H9 (cell line): ENCODE data around the gene ZDHHC1. TPM values are rescaled to one million over a fixed set of nuclear protein-coding genes. Genes with fewer than 3 reads are reported as not detected.

Experiments used
- DNase-seq: peaks from one replicate; pipeline ENCODE4 v3.0.0-alpha.2; 2017
- H2AFZ ChIP-seq: one replicate; pipeline ENCODE4 v1.6.1; 2013; ENCODE audit warnings: mild to moderate bottlenecking, low read length, control low read depth, moderate library complexity
- H2AK5ac ChIP-seq: 2 replicates; pipeline ENCODE4 v1.6.1; 2013; ENCODE audit warnings: low read length, control low read depth, mixed read lengths; ENCODE audit not compliant: insufficient read length
- H2BK120ac ChIP-seq: one replicate; pipeline ENCODE4 v1.6.1; 2013; ENCODE audit warnings: low read depth, mild to moderate bottlenecking, low read length, control low read depth, inconsistent platforms; ENCODE audit not compliant: poor library complexity, severe bottlenecking
- H2BK12ac ChIP-seq: 2 replicates; pipeline ENCODE4 v1.6.1; 2013; ENCODE audit warnings: low read length, control low read depth, mixed read lengths, low read depth; ENCODE audit not compliant: insufficient read length
- H2BK15ac ChIP-seq: 2 replicates; pipeline ENCODE4 v1.6.1; 2013; ENCODE audit warnings: low read depth, low read length, control low read depth
- H2BK20ac ChIP-seq: one replicate; pipeline ENCODE4 v1.6.1; 2013; ENCODE audit warnings: low read depth, mild to moderate bottlenecking, low read length, control low read depth, inconsistent platforms; ENCODE audit not compliant: poor library complexity, severe bottlenecking
- H2BK5ac ChIP-seq: 2 replicates; pipeline ENCODE4 v1.6.1; 2013; ENCODE audit warnings: low read length, control low read depth, mixed read lengths; ENCODE audit not compliant: insufficient read length
- H3K14ac ChIP-seq: 2 replicates; pipeline ENCODE4 v1.6.1; 2013; ENCODE audit warnings: low read length, control low read depth; ENCODE audit not compliant: insufficient read depth
- H3K18ac ChIP-seq: 2 replicates; pipeline ENCODE4 v1.6.1; 2013; ENCODE audit warnings: low read depth, mild to moderate bottlenecking, mixed read lengths, low read length, control low read depth; ENCODE audit not compliant: insufficient read length
- H3K23ac ChIP-seq: 2 replicates; pipeline ENCODE4 v1.6.1; 2013; ENCODE audit warnings: low read length, control low read depth, mixed read lengths, low read depth; ENCODE audit not compliant: insufficient read length
- H3K23me2 ChIP-seq: 2 replicates; pipeline ENCODE4 v1.6.1; 2013; ENCODE audit warnings: low read depth, mild to moderate bottlenecking, mixed read lengths, low read length, control low read depth; ENCODE audit not compliant: insufficient read length, poor library complexity, severe bottlenecking
- H3K27ac ChIP-seq: 2 replicates; pipeline ENCODE4 v1.5.1; 2013; ENCODE audit warnings: low read length, control low read depth, mixed read lengths, low read depth; ENCODE audit not compliant: insufficient read length
- H3K27me3 ChIP-seq: 2 replicates; pipeline ENCODE4 v1.6.1; 2013; ENCODE audit warnings: low read length, control low read depth, inconsistent platforms; ENCODE audit not compliant: insufficient read depth
- H3K4ac ChIP-seq: 2 replicates; pipeline ENCODE4 v1.6.1; 2013; ENCODE audit warnings: low read depth, mild to moderate bottlenecking, control low read depth, inconsistent platforms, low read length, moderate library complexity
- H3K4me1 ChIP-seq: 2 replicates; pipeline ENCODE4 v1.6.1; 2013; ENCODE audit warnings: low read length, control low read depth, inconsistent platforms; ENCODE audit not compliant: insufficient read depth
- H3K4me2 ChIP-seq: 2 replicates; pipeline ENCODE4 v1.6.1; 2013; ENCODE audit warnings: low read length, control low read depth, mixed read lengths; ENCODE audit not compliant: insufficient read length, insufficient read depth
- H3K56ac ChIP-seq: 2 replicates; pipeline ENCODE4 v1.6.1; 2013; ENCODE audit warnings: low read depth, mild to moderate bottlenecking, mixed read lengths, low read length, control low read depth; ENCODE audit not compliant: insufficient read length
- H3K79me1 ChIP-seq: 2 replicates; pipeline ENCODE4 v1.6.1; 2013; ENCODE audit warnings: low read depth, mild to moderate bottlenecking, moderate library complexity, low read length, control low read depth, inconsistent platforms; ENCODE audit not compliant: insufficient read depth, poor library complexity, severe bottlenecking
- H3K79me2 ChIP-seq: 2 replicates; pipeline ENCODE4 v1.6.1; 2013; ENCODE audit warnings: low read length, control low read depth, inconsistent platforms; ENCODE audit not compliant: insufficient read depth
- H3K9ac ChIP-seq: 2 replicates; pipeline ENCODE4 v1.6.1; 2013; ENCODE audit warnings: low read length, control low read depth, mixed read lengths; ENCODE audit not compliant: insufficient read length; ENCODE audit errors: extremely low read depth
- H3K9me3 ChIP-seq: one replicate; pipeline ENCODE4 v1.6.1; 2013; ENCODE audit warnings: low read depth, low read length, inconsistent platforms; ENCODE audit not compliant: control insufficient read depth
- H3T11ph ChIP-seq: one replicate; pipeline ENCODE4 v1.6.1; 2013; ENCODE audit warnings: mild to moderate bottlenecking, low read length, control low read depth, inconsistent platforms
- H4K20me1 ChIP-seq: one replicate; pipeline ENCODE4 v1.6.1; 2013; ENCODE audit not compliant: control insufficient read depth, insufficient read length, insufficient read depth
- H4K5ac ChIP-seq: 2 replicates; pipeline ENCODE4 v1.6.1; 2013; ENCODE audit warnings: low read depth, mild to moderate bottlenecking, mixed read lengths, low read length, control low read depth; ENCODE audit not compliant: insufficient read length
- H4K8ac ChIP-seq: replicated peaks from 2 replicates; pipeline ENCODE4 v1.6.1; 2013; ENCODE audit warnings: low read length, control low read depth, mixed read lengths, low read depth; ENCODE audit not compliant: insufficient read length
- H4K91ac ChIP-seq: 2 replicates; pipeline ENCODE4 v1.6.1; 2013; ENCODE audit warnings: low read depth, mild to moderate bottlenecking, moderate library complexity, mixed read lengths, low read length, control low read depth; ENCODE audit not compliant: insufficient read length
- H3K27ac Mint-ChIP-seq, 3 experiments: 2 replicates in 2 of 3; 3 replicates in 1 of 3; pipeline ENCODE4 v1.8.0; 2020 to 2021; ENCODE audit warnings: mixed read lengths in 3 of 3, mild to moderate bottlenecking in 1 of 3, moderate library complexity in 1 of 3
- H3K27me3 Mint-ChIP-seq: 2 replicates; pipeline ENCODE4 v1.8.0; 2021; ENCODE audit warnings: low read depth, mild to moderate bottlenecking, moderate library complexity, mixed read lengths
- H3K36me3 Mint-ChIP-seq, 3 experiments: 2 replicates in 2 of 3; 3 replicates in 1 of 3; pipeline ENCODE4 v1.8.0; 2020 to 2021; ENCODE audit warnings: low read depth in 3 of 3, mixed read lengths in 3 of 3; ENCODE audit not compliant: insufficient read depth in 1 of 3
- H3K4me1 Mint-ChIP-seq, 2 experiments: 2 replicates each; pipeline ENCODE4 v1.8.0; 2020; ENCODE audit warnings: mixed read lengths in 2 of 2
- H3K4me3 Mint-ChIP-seq, 2 experiments: 2 replicates in 1 of 2; 3 replicates in 1 of 2; pipeline ENCODE4 v1.8.0; 2020 to 2021; ENCODE audit warnings: mild to moderate bottlenecking in 2 of 2, mixed read lengths in 2 of 2, moderate library complexity in 1 of 2
- H3K9me3 Mint-ChIP-seq, 2 experiments: 2 replicates in 1 of 2; 3 replicates in 1 of 2; pipeline ENCODE4 v1.8.0; 2020; ENCODE audit warnings: mild to moderate bottlenecking in 2 of 2, mixed read lengths in 2 of 2, moderate library complexity in 1 of 2
- CTCF ChIP-seq: fragments of 200-600 bp; sonication (generic); conservative IDR thresholded peaks from 3 replicates; pipeline ENCODE4 v1.8.0; 2021; ENCODE audit warnings: antibody characterized with exemption, mild to moderate bottlenecking
- WGBS: extraction: QIAGEN DNeasy Blood & Tissue Kit; methylation state at CpG from one replicate; pipeline ENCODE4 v1.1.7; 2013; ENCODE audit warnings: missing lambda C conversion rate, low lambda C conversion rate, mixed read lengths; ENCODE audit not compliant: insufficient read length; ENCODE audit errors: extremely low coverage; 5-methylcytosine and 5-hydroxymethylcytosine counted together
- total RNA-seq: library from RNA; stranded (reverse); gene quantifications from 2 replicates; pipeline ENCODE4 v1.2.1, GENCODE V29; 2021

Gene ZDHHC1
- total RNA-seq, 1 experiment from 2014 or later: 3.7 TPM

- H4K91ac ChIP-seq: no peak overlapping the region
- no peaks in the 10 kb centered on the region; the same call in 1 of the 2 replicates for H3K27me3 ChIP-seq
- no peaks in the 10 kb centered on the region; the same call in 1 of the 2 replicates for H3K79me2 ChIP-seq
- no peaks in the 10 kb centered on the region for H3K9me3 ChIP-seq
- H3K4me3 Mint-ChIP-seq: peak overlapping the region; percentile 74 to 89
- no peak overlapping the region for H2AFZ ChIP-seq
- no peaks in the 10 kb centered on the region for H4K20me1 ChIP-seq
- peak overlapping the region; percentile 55 for H3K9ac ChIP-seq
- no peak overlapping the region for H3K56ac ChIP-seq
- peak overlapping the region; percentile 65 for H3K18ac ChIP-seq
- peak overlapping the region; percentile 58 for H3K4me2 ChIP-seq
- H4K8ac ChIP-seq: no peak overlapping the region
- no peak overlapping the region for H2BK120ac ChIP-seq
- H2AK5ac ChIP-seq: no peak overlapping the region
- no peak overlapping the region; the same call in 1 of the 2 replicates for H3K4ac ChIP-seq
- H3K27me3 Mint-ChIP-seq: peaks cover 16% of the 10 kb centered on the region
- H3K23ac ChIP-seq: no peak overlapping the region
- H2BK15ac ChIP-seq: no peak overlapping the region
- no peak overlapping the region for H3T11ph ChIP-seq
- DNase-seq: peak; percentile 74
- H3K79me1 ChIP-seq: no peaks in the 10 kb centered on the region
- no peak for TF ChIP-seq CTCF
- no peak overlapping the region for H2BK5ac ChIP-seq
- H3K27ac ChIP-seq: no peak overlapping the region
- H3K36me3 Mint-ChIP-seq: peaks cover 0 to 13% (median 9%) of the 10 kb centered on the region in 3 experiments; a peak in 5 of 7 replicates
- peak overlapping the region; percentile 65; the same call in 1 of the 2 replicates for H3K14ac ChIP-seq
- H2BK20ac ChIP-seq: no peak overlapping the region
- H3K4me1 Mint-ChIP-seq: peaks cover 51 to 52% of the 10 kb centered on the region in 2 experiments
- H3K4me1 ChIP-seq: peaks cover 10% of the 10 kb centered on the region; the same call in 1 of the 2 replicates
- peaks cover 17% of the 10 kb centered on the region for H3K23me2 ChIP-seq
- H4K5ac ChIP-seq: no peak overlapping the region
- no peak overlapping the region for H2BK12ac ChIP-seq
- no peaks in the 10 kb centered on the region for H3K9me3 Mint-ChIP-seq
- H3K27ac Mint-ChIP-seq: peak overlapping the region; percentile 77 to 99 (median 83); a peak in 5 of 7 replicates
- WGBS: no CpG with 5 or more reads among the region's 13 CpGs
Measured at GRCh38 chr16:67431775-67432505, 15.7 kb upstream of the ZDHHC1 start.
